GM12864 (cell line): ENCODE measurements around the gene GADL1.

ENCODE experiments used
- DNase-seq: peaks from one replicate; pipeline ENCODE4 v3.0.0-alpha.2; 2011; ENCODE audit warnings: low read depth
- H3K4me3 ChIP-seq: 2 replicates; pipeline ENCODE4 v1.5.1; 2011; ENCODE audit warnings: mild to moderate bottlenecking, low read depth, low read length, control low read depth
- TF ChIP-seq, protein P1 (sequence below): IDR thresholded peaks from 2 replicates; pipeline ENCODE4 v1.5.1; 2011; ENCODE audit warnings: low read depth, mild to moderate bottlenecking, moderate library complexity, low read length, control low read depth, inconsistent platforms; ENCODE audit errors: missing control alignments

Gene GADL1

DNA sequence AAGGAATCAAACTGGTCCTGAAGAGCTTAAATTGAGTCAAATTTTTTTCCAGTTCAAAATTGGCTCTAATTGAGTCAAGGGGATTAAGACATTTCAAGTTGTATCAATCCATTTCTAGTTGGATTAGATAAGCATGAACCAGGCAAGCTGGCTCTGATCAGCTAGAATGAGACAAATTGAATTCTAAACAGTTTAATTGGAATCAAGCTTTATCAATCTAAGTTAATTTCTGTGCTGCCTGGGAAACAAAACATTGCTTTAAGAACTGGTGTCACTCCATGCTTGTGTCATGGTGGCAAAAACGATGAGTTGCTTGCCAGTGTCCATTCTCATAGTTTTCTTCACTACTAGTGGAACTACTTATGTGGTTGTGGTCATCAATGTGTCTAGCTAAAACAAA is 171.2 kb downstream of the GADL1 start:
- TF ChIP-seq, protein P1, sequence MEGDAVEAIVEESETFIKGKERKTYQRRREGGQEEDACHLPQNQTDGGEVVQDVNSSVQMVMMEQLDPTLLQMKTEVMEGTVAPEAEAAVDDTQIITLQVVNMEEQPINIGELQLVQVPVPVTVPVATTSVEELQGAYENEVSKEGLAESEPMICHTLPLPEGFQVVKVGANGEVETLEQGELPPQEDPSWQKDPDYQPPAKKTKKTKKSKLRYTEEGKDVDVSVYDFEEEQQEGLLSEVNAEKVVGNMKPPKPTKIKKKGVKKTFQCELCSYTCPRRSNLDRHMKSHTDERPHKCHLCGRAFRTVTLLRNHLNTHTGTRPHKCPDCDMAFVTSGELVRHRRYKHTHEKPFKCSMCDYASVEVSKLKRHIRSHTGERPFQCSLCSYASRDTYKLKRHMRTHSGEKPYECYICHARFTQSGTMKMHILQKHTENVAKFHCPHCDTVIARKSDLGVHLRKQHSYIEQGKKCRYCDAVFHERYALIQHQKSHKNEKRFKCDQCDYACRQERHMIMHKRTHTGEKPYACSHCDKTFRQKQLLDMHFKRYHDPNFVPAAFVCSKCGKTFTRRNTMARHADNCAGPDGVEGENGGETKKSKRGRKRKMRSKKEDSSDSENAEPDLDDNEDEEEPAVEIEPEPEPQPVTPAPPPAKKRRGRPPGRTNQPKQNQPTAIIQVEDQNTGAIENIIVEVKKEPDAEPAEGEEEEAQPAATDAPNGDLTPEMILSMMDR, result no peak
- DNase-seq, result no peak
- H3K4me3 ChIP-seq, result no peak overlapping the region

DNA sequence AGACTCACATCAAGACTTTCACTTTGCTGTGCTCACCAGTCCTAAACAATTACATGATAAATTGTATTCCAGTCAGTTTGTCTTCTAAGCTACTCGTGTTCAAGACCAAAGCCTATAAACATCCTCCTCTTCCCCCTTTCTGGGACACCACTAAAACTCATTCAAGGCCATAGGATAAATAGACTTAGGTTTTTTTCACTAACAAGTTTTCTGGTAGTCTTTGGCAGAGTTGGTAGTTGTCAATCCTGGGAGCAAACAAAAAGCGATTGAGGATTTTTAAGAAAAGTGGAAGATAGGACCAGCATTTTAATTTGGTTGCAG is 173.2 kb downstream of the GADL1 start:
- no peak for DNase-seq
- TF ChIP-seq, protein P1, result no peak
- H3K4me3 ChIP-seq, result no peak overlapping the region

DNA sequence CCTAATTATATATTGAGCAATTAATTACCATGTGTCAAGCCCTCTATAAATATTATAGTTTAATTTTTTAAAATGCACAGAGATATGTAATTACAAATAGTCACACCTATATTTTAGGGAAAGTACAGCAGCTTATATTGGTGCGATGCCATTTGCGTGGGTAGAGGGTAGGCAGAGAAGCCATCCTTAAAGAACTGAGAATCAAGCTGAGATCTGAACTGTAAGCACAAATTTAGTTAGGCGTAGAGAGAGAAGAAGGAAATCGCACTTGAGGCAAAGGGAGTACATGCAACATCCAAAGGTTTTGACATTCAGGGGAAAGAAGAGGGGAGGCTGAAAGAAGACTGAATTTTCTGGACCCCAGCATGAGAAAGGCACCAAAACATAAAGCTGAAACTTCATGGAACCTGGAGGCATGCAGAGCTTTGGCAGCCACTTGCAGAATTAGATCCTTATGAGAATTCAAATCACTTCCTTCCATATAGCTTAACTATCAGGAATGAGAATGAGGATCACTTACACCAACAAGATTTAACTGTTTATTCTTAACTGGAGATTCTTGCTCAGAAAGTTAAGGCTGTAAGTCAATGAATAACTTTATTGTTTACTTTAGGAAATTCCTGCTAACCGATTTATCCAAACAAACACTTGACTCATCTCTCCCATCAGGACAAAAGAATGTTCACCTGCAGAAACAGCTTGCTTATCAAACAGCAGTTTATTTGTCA is 173.7 kb downstream of the GADL1 start:
- H3K4me3 ChIP-seq, result no peak overlapping the region
- DNase-seq, result no peak
- TF ChIP-seq, protein P1, result no peak

DNA sequence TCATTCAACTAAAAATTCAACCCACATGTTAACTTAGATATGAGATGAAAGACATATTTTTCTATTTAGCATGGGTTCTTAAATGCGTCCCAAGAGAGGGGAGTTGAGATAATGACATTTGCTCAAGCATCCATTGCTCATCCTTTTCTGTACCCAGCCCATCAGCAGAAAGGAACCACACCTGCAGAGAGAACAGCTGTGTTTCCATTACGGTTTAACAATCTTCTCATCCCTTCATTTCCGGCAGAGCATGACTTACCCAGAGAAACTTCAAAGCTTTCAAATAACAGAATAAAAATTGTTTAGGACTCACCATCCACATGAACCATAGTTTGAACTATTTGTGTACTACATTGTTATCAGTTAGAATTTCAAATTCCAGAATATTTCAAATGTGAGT is 174.9 kb downstream of the GADL1 start:
- TF ChIP-seq, protein P1, result no peak
- no peak for DNase-seq
- H3K4me3 ChIP-seq, result no peak overlapping the region

DNA sequence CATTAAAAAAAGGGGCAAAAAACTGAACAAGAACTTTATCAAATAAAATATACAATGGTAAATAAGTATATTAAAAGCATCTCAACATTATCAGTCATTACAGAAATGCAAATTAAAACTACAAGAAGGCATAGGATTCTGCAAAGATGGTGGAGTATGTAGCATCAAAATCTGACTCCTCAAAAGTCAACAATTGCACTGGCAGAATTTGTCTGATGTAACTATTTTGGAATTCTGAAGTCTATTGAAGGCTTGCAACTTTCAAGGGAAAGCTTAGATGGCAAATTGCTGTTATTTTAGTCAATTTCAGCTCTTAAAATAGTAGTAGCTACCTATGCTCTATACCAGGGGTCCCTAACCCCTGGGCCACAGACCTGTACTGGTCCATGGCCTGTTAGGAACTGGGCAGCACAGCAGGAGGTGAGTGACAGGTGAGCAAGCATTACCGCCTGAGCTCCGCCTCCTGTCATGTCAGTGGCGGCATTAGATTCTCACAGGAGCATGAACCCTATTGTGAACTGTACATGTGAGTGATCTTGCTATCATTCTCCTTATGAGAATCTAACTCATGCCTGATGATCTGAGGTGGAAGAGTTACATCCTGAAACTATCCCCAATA is 180.5 kb downstream of the GADL1 start:
- TF ChIP-seq, protein P1, result no peak
- no peak overlapping the region for H3K4me3 ChIP-seq
- DNase-seq, result no peak

DNA sequence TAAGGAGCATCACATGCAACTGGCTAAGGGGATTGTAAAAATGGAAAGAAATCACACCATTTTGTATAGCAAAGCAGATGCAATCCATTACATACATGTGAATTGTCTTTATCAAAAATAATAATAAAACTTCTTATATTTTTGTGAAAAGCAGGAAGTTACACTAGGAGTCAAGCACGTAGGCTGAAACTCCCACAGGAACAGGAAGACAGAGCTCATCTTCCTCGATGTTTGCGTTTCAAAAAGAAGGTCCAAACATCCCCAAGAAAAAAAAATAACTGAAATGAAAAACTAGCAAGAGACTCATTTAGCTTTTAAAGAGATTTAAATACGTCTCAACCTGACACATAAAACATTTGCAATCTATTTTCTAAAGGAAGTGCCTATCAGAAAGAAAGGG is 181.5 kb downstream of the GADL1 start:
- DNase-seq, result no peak
- TF ChIP-seq, protein P1, result no peak
- no peak overlapping the region for H3K4me3 ChIP-seq

DNA sequence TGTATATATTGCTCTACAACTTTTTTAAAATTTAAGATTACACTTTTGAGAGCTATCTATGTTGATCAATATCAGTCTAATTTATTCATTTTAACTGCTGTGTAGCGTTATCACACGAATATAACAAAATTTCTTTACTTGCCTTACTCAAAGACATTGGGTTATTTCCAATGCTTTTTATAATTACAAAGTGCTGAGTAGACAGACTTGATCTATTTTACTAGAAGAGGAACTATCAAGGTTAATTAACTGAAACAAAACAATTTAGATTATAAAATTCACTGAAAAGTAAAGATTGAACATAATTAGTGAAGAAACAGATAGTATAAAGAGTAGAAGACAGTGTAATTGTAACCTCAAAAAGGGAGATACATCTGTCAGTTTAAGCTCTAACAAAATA is 182.6 kb downstream of the GADL1 start:
- no peak for DNase-seq
- H3K4me3 ChIP-seq, result no peak overlapping the region
- TF ChIP-seq, protein P1, result no peak
